GM21367 (cell line): ENCODE data around the gene PSMB7.

ENCODE experiments used
- ATAC-seq: cut with Tn5 transposase; IDR thresholded peaks from one replicate; pipeline ENCODE4 v1.9.1; 2021; ENCODE audit not compliant: unreplicated experiment

PSMB7 gene

DNA sequence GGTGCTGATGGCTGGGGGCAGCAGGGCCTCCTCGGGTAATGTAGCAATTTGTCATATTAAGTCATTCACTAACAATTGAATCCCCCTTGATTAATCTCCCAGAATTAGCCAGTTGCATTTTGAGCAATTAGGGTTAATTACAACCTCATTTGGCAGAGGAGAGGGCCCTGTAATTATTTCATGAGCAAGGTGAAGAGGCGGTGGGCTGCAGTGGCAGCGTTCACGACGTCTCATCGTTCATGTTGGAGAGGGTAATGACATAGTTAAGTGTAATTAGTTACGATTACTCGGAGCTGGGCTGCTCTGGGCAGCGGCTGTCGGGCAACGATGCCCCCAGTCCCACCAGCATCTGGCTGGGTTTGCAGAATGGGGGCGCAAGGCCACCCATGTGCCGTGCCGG, 111.5 kb downstream of the PSMB7 start:
- no peak for ATAC-seq
